VCaP (cell line): ENCODE data around the gene CHMP1A.
"Not testable (repeated sequence)": the region's sequence is repeated elsewhere in the genome, so short reads cannot be mapped to it uniquely, and the experiment has no call there.

ENCODE experiments used
- H3K27ac ChIP-seq: fragments of 450-650 bp; 2 replicates; pipeline ENCODE4 v1.5.1; 2017
- TF ChIP-seq, protein P1 (sequence below): fragments of 450-650 bp; conservative IDR thresholded peaks from 2 replicates; pipeline ENCODE4 v1.5.1; 2017; ENCODE audit warnings: mild to moderate bottlenecking, moderate library complexity

The CHMP1A gene

DNA sequence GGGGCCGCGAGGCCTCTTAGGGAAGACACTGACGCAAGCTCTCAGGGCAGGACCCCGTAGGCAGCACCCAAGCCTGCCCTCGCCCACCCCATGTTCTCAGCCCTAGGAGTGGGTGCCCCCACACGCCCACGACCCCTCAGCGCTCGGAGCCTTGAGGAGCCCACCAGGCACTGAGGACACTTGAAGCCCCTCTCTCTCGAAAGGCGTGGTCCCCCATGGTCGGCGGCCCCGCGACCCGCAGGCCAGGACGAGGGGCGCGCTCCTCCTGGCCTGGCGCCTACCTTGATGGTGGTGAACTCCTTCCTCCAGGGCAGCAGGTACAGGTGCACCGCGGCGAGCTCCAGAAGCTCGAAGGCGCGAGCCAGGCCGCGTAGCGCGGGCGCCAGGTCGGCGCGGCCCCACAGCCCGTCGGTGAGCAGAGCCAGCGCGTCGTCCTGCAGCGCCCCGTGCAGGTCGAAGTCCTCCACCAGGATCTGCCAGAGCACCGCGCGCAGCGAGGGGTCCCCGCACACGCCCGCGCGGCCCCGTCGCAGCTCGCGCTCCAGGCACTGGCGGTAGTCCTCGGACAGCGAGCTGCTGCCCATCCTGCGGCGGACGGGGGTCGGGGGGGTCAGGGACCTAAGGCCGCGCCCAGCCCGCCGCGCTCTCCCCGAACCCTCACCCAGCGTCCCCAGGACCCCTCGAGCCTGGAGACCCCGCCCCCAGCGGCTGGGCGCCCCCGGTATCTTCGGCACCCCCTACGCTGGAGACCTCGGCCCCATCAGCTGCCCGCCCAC, 43.3 kb upstream of the CHMP1A start:
- H3K27ac ChIP-seq, result peak overlapping the region; percentile 53
- TF ChIP-seq, protein P1, sequence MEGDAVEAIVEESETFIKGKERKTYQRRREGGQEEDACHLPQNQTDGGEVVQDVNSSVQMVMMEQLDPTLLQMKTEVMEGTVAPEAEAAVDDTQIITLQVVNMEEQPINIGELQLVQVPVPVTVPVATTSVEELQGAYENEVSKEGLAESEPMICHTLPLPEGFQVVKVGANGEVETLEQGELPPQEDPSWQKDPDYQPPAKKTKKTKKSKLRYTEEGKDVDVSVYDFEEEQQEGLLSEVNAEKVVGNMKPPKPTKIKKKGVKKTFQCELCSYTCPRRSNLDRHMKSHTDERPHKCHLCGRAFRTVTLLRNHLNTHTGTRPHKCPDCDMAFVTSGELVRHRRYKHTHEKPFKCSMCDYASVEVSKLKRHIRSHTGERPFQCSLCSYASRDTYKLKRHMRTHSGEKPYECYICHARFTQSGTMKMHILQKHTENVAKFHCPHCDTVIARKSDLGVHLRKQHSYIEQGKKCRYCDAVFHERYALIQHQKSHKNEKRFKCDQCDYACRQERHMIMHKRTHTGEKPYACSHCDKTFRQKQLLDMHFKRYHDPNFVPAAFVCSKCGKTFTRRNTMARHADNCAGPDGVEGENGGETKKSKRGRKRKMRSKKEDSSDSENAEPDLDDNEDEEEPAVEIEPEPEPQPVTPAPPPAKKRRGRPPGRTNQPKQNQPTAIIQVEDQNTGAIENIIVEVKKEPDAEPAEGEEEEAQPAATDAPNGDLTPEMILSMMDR, result no peak

DNA sequence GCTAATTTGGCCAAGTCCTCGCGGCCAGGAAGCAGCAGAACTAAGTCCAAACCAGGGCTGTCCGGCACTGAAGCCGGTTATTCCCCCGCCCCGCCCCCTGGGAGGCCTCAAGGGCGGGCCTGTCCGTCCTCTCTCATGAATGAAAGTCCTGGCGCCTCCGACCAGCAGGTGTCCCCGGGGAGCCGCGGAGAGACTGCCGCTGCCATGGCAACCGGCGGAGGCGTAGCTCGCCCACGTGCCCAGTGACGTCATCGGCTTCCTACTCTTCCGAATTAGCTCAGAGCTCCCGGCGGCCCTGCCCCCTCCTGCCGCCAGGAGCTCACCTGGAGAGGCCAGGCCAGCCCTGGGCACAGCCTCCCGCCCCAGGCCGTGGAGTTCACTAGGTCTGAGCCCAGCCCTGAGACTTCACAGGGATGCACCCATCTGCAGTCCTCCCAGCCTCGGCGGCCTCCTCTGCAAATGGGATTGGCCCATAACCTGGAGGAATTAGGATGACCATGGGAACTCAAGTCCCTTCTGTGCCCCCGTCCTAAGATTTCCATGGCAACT, 42.7 kb upstream of the CHMP1A start:
- peak overlapping the region; percentile 53 for H3K27ac ChIP-seq
- TF ChIP-seq, protein P1, result peak; percentile 47

DNA sequence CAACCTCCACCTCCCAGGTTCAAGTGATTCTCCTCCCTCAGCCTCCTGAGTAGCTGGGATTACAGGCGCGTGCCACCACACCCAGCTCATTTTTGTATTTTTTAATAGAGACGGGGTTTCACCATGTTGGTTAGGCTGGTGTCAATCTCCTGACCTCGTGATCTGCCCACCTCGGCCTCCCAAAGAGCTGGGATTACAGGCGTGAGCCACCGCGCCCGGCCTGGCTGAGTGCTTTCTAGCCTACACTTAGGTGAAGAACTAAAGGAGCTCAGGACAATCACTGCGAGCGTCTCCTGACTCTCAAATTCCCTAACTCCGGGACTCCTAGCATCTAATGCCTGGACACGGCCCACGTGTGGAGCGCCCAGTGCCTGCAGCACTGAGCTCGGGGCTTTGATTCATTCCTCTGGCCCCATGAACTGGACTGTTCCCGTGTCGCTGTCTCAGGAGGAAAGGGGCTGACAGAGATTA, 42.2 kb upstream of the CHMP1A start:
- H3K27ac ChIP-seq, result not testable (repeated sequence)

DNA sequence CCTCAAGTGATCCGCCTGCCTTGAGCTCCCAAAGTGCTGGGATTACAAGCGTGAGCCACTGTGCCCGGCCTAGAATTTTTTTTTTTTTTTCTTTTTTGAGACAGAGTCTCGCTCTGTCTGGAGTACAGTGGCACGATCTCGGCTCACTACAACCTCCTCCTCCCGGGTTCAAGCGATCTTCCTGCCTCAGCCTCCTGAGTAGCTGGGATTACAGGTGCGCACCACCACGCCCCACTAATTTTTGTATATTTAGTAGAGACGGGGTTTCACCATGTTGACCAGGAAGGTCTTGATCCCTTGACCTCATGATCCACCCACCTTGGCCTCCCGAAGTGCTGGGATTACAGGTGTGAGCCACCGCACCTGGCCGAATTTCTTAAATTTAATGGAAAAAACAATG, 41.2 kb upstream of the CHMP1A start:
- not testable (repeated sequence) for H3K27ac ChIP-seq

DNA sequence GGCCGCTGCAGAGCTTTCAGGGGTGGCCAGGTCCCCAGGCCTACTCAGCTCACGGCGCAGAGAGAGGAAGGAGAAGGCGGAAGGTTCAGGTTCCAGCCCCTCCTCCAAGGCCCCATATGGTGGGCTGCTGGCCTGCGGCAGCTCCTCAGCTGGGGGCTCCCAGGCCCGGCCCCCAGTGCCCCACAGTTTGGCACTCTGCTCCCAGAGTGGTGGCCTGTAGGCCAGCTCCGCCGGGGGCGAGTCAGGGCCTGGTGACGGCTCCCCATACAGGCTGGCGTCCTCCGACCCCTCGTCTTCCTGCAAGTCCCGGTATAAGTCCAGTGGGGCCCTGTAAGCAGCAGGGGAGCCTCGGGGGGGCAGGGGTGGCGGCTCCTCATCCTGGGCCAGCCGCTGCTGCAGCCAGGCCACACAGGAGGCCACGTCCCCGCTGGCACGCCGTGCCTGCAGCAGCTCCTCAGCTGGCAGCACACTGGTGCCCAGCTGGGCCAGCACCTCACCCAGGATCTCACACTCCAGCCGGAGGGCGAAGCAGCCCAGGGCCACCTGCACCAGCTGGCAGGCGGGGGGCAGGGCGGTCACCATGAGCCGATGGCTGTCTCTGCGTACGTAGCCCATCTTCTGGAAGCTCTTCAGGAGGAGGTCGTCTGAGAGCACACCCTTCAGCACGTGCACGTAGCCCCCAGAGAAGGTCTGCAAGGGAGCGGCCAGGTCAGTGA, 40.3 kb upstream of the CHMP1A start:
- no peak overlapping the region for H3K27ac ChIP-seq
- TF ChIP-seq, protein P1, result no peak

DNA sequence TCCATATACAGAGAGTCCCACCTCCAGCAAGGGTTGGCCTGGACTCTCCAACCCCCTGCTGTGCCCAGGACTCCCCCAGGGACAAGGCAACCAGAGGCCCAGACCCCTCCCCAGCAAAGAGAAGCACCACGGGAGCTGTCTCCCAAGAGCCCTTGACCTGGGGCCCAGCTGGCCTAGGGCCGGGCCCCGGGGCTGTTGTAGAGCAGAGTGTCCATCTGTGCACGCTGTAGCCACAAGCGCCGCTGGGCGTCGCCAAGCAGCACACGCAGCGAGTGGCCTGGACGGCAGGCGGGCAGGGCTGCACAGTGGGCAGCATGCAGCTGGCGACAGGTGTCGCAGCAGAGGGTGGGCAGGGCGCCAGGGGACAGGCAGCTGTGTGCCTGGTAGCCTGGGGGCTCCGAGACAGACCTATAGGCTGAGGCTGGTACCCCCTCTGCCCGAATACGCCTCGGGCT, 39.7 kb upstream of the CHMP1A start:
- TF ChIP-seq, protein P1, result no peak
- H3K27ac ChIP-seq, result no peak overlapping the region

DNA sequence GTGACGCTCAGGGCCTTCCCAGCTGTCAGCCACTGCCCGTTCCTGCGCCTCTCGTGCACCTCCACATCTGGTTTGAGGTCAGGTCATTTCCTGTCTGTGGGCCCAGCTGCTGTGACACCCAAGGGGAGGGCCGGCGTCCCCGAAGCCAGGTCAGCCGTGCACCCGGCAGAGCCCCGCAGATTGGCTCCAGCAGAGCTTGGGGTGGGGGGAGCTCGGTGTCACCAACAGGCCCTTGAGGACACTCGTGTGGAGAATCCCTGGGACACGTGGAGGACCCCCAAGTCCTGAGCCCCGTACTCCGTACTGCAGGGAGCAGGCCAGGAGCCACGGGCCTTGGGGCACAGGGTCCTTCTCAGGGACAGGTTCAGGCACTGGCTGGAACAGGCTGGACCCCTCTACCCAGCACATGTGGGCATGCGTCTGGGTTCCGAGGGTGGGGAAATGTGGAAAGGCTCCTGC, 39.2 kb upstream of the CHMP1A start:
- TF ChIP-seq, protein P1, result no peak
- H3K27ac ChIP-seq, result no peak overlapping the region

DNA sequence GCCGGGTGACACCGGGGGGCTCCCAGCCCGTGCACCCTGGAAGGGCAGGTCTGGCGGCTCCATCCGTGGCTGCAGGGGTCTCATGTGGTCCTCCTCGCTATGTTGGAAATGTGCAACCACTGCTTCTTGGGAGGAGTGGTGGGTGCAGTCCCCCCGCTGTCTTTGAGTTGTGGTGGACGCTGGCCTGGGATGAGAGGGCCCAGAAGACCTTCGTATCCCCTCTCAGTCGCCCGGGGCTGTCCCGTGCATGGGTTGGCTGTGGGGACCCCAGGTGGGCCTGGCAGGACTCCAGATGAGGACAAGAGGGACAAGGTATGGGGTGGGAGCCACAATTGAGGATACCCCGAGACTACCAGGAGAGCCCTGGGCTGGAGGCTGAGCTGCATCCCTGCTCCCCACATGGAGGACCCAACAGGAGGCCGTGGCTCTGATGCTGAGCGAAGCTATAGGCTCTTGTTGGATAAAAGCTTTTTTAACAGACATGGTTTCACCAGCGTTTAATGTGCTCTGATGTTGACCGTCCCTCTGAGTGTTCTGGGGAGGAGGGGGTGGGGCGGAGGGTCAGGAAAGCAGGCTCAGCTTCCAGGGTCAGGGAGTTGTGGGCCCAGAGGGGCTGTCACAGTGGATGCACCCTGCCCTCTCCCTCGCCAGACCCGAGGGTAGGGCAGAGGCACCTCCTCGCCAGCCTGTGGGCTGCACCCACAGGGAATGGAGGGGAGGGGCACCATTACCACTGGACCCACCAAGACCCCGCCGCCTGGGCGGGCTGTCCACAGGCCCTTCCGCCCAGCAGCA, 38.6 kb upstream of the CHMP1A start:
- TF ChIP-seq, protein P1, result no peak
- no peak overlapping the region for H3K27ac ChIP-seq
